HG02610 (cell line): ENCODE data around the gene TEAD1.

Experiments
- ATAC-seq: cut with Tn5 transposase; IDR thresholded peaks from one replicate; pipeline ENCODE4 v1.9.1; 2021; ENCODE audit warnings: mild to moderate bottlenecking, moderate library complexity; ENCODE audit not compliant: unreplicated experiment

TEAD1 gene

GRCh38 chr11:12829540-12830314 is 155.5 kb downstream of the TEAD1 start:
- ATAC-seq: no peak

GRCh38 chr11:12831471-12832202 is 157.4 kb downstream of the TEAD1 start:
- ATAC-seq: no peak

GRCh38 chr11:12832480-12833224 is 158.4 kb downstream of the TEAD1 start:
- ATAC-seq: no peak

GRCh38 chr11:12834166-12834565 is 159.9 kb downstream of the TEAD1 start:
- no peak for ATAC-seq

GRCh38 chr11:12834630-12835029 is 160.4 kb downstream of the TEAD1 start:
- ATAC-seq: no peak

- no peak for ATAC-seq
These were observed 161.1 kb downstream of the TEAD1 start for GRCh38 chr11:12835286-12835685.

GRCh38 chr11:12838463-12839123 is 164.4 kb downstream of the TEAD1 start:
- ATAC-seq: no peak

GRCh38 chr11:12840871-12841660 is 166.8 kb downstream of the TEAD1 start:
- no peak for ATAC-seq

- ATAC-seq: no peak
These were observed 167.9 kb downstream of the TEAD1 start for GRCh38 chr11:12841946-12842630.

GRCh38 chr11:12842933-12843636 is 168.9 kb downstream of the TEAD1 start:
- ATAC-seq: no peak

GRCh38 chr11:12845163-12845562 is 170.9 kb downstream of the TEAD1 start:
- ATAC-seq: no peak

- no peak for ATAC-seq
These were observed 171.6 kb downstream of the TEAD1 start for GRCh38 chr11:12845739-12846358.

GRCh38 chr11:12846786-12847615 is 172.8 kb downstream of the TEAD1 start:
- ATAC-seq: no peak

GRCh38 chr11:12848413-12848812 is 174.2 kb downstream of the TEAD1 start:
- no peak for ATAC-seq

- no peak for ATAC-seq
These were observed 179.1 kb downstream of the TEAD1 start for GRCh38 chr11:12853325-12853651.

- ATAC-seq: no peak
These were observed 179.6 kb downstream of the TEAD1 start for GRCh38 chr11:12853652-12854296.

GRCh38 chr11:12854297-12854661 is 180.1 kb downstream of the TEAD1 start:
- ATAC-seq: no peak
